Dermis microvascular lymphatic vessel endothelial cell (primary cell): Measurements from ENCODE around the gene FOSB. TPM values are rescaled to one million over a fixed set of nuclear protein-coding genes. Genes with fewer than 3 reads are reported as not detected.
A peak's percentile ranks its signal among the peaks of the same experiment; 100 is the strongest.

Source experiments
- DNase-seq, 2 donors: peaks; one replicate each; pipeline versions ENCODE4 v3.0.0 to v3.0.0-alpha.2; 2010; ENCODE audit warnings: low read depth in 2 of 2
- total RNA-seq: library from RNA; depleted of rRNA; stranded (reverse); fragments of >200 nt; gene quantifications from 2 replicates; pipeline ENCODE4 v1.2.1, GENCODE V29; 2014

Gene FOSB
- total RNA-seq, 1 donor from 2014 or later: 1.3 TPM

DNA sequence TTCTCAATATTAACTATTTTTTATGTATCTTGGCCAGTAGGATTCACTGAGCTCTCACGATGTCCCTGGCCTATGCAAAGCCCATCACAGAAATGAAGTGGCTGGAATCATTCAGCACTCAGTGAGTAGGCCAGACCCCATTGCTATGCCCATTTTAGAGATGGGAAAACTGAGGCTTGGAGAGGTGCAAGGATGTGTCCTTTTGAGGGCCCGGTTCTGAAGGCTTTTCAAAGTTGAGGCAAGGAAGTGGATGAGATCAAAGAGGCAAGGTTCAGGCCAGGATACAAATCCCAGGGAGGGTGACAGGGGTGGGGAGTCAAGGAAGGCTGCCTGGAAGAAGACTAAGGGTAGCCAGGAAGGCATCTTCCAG, 25.4 kb upstream of the FOSB start:
- DNase-seq: no peak

DNA sequence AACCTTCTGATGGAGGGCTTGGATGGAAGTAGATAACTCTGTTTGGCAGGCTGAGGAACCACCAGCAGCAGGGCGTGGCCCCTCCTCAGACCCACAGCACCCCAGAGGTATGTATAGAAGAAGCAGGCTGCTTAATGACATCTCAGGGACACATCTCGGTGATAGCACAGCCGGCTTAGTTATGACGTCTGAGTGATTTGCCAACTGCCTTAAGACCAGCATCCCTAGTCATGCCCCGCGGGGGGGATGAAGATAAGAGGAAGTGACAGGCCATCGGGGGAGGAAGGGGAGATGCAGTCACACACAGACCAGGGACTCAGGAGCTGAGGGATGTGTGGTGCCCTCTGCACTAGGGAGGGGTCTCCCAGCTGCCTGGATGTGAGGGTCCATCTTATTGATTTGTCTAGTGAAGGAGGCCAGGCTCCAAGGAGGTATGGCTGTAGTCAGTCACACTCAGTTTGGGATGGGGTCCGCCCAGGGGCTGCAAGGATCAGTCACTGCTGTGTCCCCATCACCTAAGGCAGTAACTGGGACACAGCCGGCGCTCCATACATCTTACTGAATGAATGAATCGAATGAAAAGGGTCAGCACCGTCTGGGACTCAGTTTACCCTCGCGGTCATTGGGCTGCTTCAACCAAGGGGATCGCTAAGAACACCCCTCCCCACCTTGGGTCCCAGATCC, 24.9 kb upstream of the FOSB start:
- peak in 1 of 2 donors; percentile 44 for DNase-seq

DNA sequence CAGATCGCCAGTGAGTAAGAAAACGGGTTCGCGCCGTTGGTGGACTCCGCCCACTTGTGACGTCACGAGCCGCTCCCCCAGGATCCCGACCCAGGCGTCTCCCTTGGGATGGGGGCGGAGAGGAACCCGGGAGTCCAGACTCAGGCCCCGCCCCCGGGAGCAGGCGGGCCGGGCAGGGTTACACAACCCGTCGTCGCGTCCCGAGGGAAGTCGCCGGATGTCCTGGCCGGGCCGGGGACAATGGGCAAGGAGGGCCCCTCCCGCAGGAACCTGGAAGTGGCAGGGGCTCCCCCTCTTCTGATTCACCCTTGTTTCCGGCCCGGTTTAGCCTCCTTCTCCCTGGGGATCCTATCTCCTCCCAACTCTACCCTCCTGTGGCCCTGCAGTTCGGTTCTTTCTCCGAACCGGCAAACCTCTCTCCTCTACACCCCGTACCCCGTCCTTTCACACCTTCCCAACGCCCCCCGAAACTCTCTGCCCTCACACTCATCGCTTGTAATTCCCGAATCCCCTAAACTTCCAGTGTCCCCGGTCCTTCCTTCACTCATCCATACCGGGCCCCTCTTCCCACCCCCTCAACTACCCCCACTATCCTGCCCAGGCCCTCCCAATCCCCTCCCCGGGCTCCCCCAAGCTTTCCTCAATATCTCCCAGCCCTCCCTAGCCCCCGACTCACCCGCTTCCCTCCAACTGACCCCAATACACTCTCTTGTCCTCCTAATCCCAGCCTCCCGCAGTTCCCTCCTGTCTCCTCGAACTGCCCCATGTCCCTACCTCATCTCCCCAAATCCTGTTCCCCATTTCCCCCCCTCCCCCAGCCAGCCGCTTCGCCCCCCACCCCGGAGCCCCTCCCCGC, 24.1 kb upstream of the FOSB start:
- peak; percentile 78 to 93 for DNase-seq

DNA sequence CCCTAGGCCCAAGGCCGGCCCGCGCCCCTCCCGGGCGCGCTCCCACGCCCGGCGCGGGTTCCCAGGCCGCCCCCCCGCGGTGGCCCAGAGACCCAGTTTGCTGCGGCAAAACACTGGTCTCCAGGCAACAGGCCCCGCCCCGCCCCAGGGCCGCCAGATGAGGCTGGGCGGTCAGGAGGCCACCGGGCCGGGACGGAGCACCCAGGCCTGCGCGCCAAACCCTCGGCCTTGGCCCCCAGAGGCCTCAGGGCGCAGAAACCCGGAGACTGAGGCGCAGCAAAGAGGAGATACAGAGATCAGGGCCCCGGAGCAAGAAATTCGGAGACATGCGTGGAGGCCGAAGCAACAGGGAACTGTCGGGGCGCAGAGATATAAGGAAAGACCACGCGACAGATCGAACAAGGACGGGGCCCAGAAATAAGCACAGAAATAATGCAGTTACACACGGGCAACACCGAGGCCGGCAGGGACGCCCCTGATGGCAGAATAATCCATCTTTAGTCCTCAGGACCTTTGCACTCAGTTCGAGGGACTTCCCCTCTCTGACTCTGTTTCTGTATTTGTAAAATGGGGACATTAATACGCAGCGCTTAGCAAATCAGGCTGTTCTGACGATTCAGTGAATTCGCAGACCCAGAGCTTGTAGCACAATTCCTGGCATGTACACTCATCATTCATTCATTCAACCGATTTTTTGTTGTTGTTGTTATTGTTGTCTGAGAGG, 23.3 kb upstream of the FOSB start:
- peak; percentile 71 to 91 for DNase-seq

DNA sequence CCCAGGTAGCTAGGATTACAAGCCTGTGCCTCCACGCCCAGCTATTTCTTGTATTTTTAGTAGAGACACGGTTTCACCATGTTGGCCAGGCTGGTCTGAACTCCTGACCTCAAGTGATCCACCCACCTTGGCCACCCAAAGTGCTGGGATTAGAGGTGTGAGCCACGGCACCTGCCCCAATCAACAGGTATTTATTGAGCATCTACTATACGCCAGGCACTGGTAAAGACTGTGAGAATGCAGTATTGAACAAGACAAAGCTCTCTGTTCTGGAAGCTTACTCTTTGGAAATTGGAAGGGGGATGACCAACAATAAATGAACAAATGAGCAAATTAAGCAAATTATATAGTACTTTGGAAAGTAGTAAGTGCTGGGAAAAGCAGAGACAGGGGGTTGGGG, 22.7 kb upstream of the FOSB start:
- DNase-seq: no peak

DNA sequence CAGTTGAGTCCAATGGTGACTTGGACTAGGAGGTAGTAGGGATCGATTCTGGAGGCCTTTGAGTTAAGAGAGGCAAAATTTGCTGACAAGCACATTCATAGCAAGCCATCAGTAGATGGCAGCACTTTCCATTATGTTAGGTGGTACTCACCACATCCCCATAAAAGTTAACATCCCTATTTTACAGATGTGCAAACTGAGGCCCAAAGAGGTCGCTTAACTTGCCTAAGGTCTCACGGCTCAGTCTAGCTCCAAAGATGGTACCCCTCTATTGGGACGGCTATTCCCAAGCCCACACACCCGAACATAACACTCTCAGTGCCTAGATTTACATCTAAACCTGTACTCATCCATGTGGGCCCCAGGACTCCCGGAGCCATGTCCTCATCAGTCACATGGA, 21.5 kb upstream of the FOSB start:
- DNase-seq: peak; percentile 55 to 75

DNA sequence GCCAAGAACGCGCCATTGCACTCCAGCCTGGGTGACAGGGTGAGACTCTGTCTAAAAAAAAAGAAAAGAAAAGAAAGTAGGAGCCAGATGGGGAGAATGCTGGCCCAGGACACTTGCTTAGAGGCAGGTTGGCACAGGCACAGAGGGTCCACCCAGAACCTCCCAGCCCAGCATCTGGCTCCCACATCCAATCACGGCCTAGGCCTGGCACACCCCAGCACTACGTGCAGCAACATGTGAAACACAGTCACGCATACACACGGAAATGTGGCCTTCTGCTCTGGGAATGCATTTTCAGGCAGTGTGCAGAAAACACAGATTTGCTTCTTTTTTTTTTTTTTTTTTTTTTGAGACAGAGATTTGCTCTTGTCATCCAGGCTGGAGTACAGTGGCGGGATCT, 20.9 kb upstream of the FOSB start:
- no peak for DNase-seq

DNA sequence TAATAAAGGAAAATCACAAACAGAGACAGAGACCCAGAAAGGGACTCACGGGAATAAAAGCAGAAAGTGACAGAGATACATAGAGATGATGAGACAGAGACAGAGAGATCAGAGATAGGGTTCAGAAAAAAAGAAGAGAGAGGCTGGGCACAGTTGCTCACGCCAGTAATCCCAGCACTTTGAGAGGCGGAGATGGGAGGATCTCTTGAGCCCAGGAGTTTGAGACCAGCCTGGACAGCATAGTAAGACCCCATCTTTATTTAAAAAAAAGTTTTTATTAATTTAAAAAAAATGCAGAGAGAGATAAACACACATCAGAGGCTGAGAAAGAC, 19.4 kb upstream of the FOSB start:
- DNase-seq: no peak

DNA sequence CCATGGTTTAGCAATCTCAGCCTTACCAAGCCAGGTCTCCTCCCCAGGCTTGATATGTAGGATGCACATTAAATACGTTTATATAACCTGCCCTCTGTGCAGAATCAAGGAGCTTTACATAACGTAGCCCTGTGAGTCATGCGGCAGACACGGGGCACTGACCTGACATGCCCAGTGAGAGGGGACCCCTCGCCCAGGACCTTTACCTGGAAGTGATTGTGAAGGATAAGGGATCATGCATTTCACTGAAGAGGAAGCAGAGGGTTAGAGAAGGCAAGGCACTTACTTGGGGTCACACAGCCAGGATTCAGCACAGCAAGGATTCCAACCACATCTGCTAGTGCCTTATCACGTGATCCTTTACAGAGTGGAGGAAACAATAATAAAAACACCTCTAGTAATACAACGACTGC, 18.9 kb upstream of the FOSB start:
- peak in 1 of 2 donors; percentile 33 for DNase-seq

DNA sequence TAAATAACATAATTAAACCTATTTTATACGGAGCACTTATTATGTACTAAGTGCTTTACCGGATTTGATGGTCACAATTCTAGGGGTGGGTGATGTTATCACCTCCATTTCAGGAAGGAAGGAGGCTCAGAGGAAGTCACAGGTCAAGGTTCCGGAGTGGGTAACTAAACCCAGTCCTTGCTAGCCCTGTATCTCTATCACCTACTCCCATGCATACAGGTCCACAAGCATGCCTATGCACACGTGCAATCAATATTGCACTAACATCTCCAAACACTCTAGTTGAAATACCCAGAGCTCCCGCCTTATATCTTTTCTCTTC, 17.8 kb upstream of the FOSB start:
- peak in 1 of 2 donors; percentile 28 for DNase-seq

DNA sequence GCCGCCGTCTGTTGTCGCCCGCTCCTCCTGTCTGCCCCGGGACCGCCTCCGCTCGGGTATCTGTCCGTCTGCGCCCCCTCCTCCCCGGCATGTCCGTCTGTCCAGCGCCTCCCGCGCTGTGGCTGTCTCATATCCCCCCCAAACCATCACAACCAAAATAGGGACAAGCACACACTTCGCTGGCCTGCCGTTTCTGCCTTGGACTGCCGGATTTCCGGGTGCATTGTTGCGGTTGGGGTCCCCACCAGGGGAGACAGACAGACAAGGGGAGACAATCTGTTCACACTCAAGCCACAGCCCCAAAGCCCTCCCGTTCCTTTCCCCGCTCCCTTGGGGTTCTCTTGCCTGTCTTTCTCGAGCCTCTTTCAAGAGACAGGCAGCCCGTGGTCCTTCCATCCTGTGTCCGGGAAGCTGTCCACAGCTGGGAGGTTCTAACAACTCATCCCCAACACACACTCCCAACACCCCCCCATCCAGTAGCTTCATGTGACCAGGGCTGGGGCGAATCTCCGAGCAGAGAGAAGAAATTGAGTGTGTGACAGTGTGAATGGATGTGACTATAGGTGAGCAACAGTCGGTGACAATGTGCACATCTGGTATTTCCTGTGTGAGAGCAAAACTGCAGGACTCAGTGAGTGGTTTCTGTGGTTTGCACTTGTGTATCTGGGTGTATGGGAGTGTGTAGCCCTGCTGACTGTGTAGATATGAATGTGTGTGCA, 16.5 kb upstream of the FOSB start:
- peak in 1 of 2 donors; percentile 56 for DNase-seq

DNA sequence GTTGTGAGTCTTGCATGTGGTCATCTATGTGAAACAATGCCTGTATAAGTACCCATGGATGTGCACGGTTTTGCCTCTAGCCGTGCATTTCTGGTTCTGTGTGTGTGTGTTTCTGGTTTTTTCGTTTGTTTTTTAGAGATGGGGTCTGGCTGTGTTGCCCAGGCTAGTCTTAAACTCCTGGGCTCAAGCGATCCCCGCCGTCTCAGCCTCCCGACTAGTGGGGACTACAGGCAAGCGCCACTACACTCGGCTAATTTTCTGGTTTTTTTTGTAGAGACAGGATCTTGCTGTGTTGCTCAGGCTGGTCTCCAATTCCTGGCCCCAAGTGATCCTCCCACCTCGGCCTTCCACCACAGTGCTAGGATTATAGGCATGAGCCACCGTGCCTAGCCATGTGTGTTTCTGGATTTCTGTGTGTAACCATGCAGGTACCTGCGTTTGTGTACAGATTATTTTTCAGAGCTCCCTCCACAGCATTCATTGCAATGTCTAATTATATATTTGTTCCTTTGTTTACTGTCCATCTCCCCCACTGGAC, 15.9 kb upstream of the FOSB start:
- DNase-seq: no peak

DNA sequence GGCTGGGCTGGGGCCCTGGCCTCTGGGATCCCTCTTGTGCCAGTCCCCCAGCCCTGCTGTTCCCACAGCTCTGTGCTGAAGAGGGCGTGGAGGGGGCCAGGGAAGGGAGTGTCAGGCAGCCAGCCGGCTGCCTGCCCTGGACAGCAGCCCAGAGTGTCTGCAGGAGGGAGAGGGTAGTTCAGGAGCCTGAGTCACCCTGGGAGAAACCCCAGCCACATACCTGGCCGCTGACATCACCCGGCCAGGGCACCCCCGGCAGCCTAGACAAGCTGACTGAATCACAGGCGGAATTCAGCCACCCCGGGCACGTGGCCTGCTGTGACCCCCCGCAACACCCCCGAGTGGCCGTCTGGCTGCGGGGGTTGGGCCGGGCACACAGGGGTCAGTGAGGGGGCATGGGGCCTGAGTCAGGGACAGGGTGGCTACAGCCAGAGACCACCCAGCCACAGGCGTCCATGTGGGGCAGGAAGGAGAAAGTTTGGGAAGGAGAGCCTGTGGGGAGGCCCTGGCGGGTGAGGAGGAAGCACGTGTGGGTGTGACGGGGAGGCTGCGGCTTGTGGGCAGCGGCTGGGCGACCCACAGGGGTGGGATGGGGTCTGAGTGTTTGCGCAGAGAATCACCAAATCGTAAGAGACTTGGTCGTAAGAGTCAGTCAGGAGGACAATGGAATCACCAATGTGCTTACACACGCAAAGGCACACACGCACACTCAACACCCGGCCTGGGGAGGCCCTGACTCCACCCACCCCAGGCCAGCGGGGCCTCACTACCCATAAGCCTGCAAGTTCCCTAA, 11.9 kb upstream of the FOSB start:
- peak; percentile 92 to 99 for DNase-seq

DNA sequence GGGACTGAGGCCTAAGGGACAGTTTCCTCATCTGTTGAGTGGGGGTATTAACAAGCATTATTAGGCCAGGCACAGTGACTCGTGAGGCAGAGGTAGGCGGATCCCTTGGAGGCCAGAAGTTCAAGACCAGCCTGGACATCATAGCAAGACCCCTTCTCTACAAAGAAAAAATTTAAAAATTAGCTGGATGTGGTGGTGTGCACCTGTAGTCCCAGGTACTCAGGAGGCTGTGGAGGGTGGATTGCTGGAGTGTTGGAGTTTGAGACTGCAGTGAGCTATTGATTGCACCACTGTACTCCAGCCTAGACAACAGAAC, 11.3 kb upstream of the FOSB start:
- DNase-seq: no peak

DNA sequence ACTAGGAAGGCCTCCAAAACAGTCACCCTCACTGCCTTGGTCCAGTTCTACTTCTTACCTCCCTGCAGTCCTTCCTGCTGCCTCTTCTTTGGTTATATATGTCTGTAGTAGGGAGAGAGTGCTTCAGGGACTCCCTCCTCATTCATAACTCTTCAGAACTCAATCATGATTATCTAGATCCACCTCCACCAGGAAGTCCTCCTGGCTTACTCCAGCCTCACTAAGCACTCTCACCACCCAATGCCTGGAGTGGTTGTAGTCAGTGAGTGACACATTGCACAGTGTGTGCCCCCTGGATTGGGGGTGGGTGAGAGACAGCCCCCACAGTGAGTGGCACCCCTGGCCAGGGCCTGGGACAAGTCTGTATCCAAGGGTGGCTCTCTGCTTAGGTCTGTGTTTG, 10.0 kb upstream of the FOSB start:
- DNase-seq: no peak

DNA sequence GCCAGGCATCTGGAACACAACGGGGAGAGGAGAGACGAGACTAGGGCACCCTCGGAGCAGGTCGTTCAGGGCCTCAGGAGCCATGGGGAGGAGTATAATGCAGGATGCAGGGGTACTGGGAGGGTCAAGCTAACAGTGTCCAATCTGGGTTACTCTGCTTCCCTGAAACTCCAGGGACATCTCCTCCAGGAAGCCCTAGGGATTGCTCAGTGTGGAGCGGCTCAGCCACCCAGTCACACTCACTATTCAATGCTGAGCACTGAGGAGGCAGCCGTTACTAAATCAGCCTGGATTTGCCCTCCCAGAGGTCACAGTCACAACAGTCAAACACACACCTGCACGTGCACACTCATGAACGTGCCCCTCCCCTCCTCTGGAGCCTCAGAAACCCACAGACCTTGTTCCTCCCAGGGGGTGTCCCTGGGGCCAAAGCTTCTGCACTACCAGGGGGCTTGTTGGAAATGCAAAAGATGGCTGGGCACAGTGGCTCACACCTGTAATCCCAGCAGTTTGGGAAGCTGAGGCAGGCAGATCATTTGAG, 6.9 kb upstream of the FOSB start:
- no peak for DNase-seq

DNA sequence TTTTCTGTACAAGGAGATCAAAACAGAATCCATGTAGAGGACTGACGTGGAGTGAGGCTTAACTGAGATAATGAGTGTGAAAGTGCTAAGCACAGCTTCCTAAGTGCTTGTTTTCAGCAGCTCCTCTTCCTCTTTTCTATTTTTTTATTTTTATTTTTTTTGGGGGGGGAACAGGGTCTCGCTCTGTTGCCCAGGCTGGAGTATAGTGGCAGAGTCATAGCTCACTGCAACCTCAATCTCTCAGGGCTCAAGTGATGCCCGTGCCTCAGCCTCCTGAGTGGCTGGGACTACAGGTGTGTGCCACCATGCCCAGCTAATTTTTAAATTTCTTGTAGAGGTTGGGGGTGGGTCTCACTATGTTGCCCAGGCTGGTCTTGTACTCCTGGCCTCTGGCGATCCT, 5.6 kb upstream of the FOSB start:
- no peak for DNase-seq

DNA sequence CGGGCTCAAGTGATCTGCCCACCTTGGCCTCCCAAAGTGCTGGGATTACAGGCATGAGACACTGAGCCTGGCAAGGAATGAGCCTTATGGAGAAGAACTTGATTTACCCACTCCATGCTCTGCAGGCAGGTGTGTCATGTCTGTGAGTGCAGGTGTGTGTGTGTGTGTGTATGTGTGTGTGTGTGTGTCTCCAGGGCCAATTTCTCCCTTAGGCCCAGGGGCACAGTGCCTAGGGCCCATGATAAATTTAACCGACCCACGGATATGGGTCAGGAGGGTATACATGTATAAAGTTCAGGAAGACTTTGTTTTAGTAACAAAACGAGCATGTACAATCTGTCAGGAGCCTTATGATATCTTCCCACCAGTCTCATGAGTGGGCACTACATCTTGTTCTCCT, 4.6 kb upstream of the FOSB start:
- no peak for DNase-seq

DNA sequence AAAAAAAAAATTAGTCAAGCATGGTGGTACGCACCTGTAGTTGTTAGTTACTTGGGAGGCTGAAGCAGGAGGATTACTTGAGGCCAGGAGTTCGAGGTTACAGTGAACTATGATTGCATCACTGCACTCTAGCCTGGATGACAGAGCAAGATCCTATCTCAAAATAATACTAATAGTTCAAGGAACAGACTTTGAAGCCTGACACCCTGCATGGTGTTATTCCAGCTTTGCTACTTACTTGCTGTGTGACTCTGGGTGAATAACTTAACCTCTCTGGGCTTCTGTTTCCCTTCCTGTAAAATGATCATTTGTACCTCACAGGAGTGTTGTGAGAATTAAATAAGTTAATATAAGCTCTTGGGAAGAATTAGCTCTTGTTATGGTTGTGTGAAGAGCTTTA, 3.5 kb upstream of the FOSB start:
- no peak for DNase-seq

DNA sequence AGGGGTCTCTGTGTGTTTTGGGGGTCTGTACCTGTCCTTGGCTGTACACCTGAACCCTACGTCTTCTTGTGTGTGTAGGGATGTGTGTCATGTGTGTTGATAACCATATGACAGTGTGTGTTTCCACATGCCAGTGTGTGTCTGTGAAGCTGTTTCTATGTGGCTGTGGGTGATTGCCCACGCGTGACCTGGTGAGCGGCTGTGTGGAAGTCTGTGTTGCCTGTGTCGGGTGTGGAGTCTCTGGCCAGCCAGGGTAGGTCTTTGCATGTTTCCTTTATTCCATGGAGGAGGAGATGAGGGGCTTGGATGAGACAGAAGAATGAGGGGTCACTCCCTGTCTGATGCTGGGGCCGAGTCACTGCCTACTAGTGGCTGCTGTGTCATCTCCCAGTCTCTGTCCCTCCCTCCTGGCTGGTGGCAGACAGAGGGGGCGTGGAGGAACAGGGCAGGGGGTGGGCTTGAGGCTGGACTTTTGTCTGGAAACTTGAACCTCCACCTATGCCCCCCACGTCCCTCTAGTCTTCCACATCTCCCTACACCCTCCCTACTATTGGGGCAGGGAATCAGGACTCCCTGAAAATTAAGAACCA, 2.8 kb upstream of the FOSB start:
- no peak for DNase-seq

DNA sequence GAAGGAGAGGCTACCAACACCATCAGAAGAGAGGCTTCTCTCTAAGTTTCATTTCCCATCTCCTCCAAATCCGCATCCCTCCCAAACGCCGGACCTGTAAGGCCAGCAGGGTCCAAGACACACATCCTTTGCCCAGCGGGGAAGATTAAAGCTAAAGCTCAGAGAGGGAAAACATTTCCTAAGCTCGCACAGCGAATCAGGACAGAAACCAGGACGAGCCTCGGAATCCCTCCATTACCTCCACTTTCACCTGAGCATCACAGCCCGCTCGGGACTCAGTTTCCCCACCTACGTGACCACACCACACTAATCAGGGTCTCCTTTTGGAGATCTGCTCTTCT, 711 bp upstream of the FOSB start:
- DNase-seq: no peak
